SW 1271 (cell line): ENCODE measurements around the gene ZDHHC11.
"Not testable (repeated sequence)": the region's sequence is repeated elsewhere in the genome, so short reads cannot be mapped to it uniquely, and the experiment has no call there.

Experiments used
- DNase-seq, 2 experiments: peaks; one replicate each; lab custom pipeline; 2025; lab: John Stamatoyannopoulos, UW

The ZDHHC11 gene

GRCh38 chr5:801472-801871 is 49.3 kb downstream of the ZDHHC11 start:
- no peak for DNase-seq

- DNase-seq = not testable (repeated sequence)
Observed at GRCh38 chr5:801055-801454, 49.7 kb downstream of the ZDHHC11 start.

GRCh38 chr5:798505-799138 is 52.2 kb downstream of the ZDHHC11 start:
- not testable (repeated sequence) for DNase-seq

- DNase-seq = not testable (repeated sequence)
Observed at GRCh38 chr5:797986-798385, 52.8 kb downstream of the ZDHHC11 start.

GRCh38 chr5:795873-796272 is 54.9 kb downstream of the ZDHHC11 start:
- DNase-seq = not testable (repeated sequence)

GRCh38 chr5:794948-795347 is 55.8 kb downstream of the ZDHHC11 start:
- not testable (repeated sequence) for DNase-seq

GRCh38 chr5:788703-789102 is 62.1 kb downstream of the ZDHHC11 start:
- DNase-seq = not testable (repeated sequence)

GRCh38 chr5:787857-788233 is 62.9 kb downstream of the ZDHHC11 start:
- not testable (repeated sequence) for DNase-seq

GRCh38 chr5:787224-787856 is 63.4 kb downstream of the ZDHHC11 start:
- DNase-seq = not testable (repeated sequence)

- not testable (repeated sequence) for DNase-seq
Observed at GRCh38 chr5:785181-785705, 65.5 kb downstream of the ZDHHC11 start.

GRCh38 chr5:784428-785177 is 66.2 kb downstream of the ZDHHC11 start, which contains the start of gene ZDHHC11B:
TSS of gene ZDHHC11B (minus strand) at chr5:784729. CDS start at chr5:766919, 17,810 bp downstream.
- DNase-seq = peak; percentile 52 to 64

GRCh38 chr5:783881-784427 is 66.8 kb downstream of the ZDHHC11 start:
- not testable (repeated sequence) for DNase-seq

- not testable (repeated sequence) for DNase-seq
Observed at GRCh38 chr5:783049-783802, 67.6 kb downstream of the ZDHHC11 start.

- not testable (repeated sequence) for DNase-seq
Observed at GRCh38 chr5:782356-782755, 68.4 kb downstream of the ZDHHC11 start.

GRCh38 chr5:780571-780970 is 70.2 kb downstream of the ZDHHC11 start:
- not testable (repeated sequence) for DNase-seq

- not testable (repeated sequence) for DNase-seq
Observed at GRCh38 chr5:778967-779366, 71.8 kb downstream of the ZDHHC11 start.

- not testable (repeated sequence) for DNase-seq
Observed at GRCh38 chr5:778421-778820, 72.4 kb downstream of the ZDHHC11 start.

GRCh38 chr5:777756-778161 is 73.0 kb downstream of the ZDHHC11 start:
- DNase-seq = no peak

GRCh38 chr5:776862-777711 is 73.7 kb downstream of the ZDHHC11 start:
- no peak for DNase-seq
